ENCODE data around the gene RAB37. TPM values are rescaled to one million over a fixed set of nuclear protein-coding genes. Genes with fewer than 3 reads are reported as not detected.

The RAB37 gene
- total and polyA plus RNA-seq, 2 of the 13 experiments (the other 11 are each of a cell fraction or from before 2014, with no cell fraction given) = 0.91 to 3.7 TPM

DNA sequence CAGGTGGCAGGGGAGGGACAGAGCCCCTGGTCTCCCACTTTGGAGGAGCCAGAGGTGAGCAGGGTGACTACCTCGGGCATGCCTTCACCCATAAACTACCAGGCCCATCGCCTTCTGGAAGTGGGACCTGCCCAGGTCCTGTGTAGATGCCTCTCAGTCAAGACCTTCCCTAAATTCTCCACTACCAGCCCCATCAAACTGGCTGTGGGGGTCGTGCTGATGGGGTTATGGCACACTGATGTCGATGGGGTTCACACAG lies 5.8 kb upstream of the RAB37 start (continued):
- TF ChIP-seq FOXP1 (IDR thresholded peaks at IDR 0.05) (no peak), FOXP1 (CRISPR knock-in tag; IDR thresholded peaks at IDR 0.05) (no peak), NR1H2 (CRISPR knock-in tag; IDR thresholded peaks at IDR 0.05; ENCODE audit: borderline replicate concordance, low read depth) (no peak), ZNF235 (CRISPR knock-in tag; IDR thresholded peaks at IDR 0.05; ENCODE audit: borderline replicate concordance) (no peak), LCORL (IDR thresholded peaks at IDR 0.05) (no peak), LCORL (CRISPR knock-in tag; IDR thresholded peaks at IDR 0.05) (no peak), ZNF431 (CRISPR knock-in tag; IDR thresholded peaks at IDR 0.05; ENCODE audit: borderline replicate concordance, low read depth) (no peak)
- TF ChIP-seq, protein P1, sequence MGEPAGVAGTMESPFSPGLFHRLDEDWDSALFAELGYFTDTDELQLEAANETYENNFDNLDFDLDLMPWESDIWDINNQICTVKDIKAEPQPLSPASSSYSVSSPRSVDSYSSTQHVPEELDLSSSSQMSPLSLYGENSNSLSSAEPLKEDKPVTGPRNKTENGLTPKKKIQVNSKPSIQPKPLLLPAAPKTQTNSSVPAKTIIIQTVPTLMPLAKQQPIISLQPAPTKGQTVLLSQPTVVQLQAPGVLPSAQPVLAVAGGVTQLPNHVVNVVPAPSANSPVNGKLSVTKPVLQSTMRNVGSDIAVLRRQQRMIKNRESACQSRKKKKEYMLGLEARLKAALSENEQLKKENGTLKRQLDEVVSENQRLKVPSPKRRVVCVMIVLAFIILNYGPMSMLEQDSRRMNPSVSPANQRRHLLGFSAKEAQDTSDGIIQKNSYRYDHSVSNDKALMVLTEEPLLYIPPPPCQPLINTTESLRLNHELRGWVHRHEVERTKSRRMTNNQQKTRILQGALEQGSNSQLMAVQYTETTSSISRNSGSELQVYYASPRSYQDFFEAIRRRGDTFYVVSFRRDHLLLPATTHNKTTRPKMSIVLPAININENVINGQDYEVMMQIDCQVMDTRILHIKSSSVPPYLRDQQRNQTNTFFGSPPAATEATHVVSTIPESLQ (CRISPR knock-in tag; conservative IDR thresholded peaks at IDR 0.05) = no peak

- intact Hi-C loops (cut with micrococcal nuclease; ENCODE audit: unreplicated experiment) = no loop called here
- CTCF ChIA-PET (ENCODE audit: low intra/inter-chr PET ratio, low total read pairs) = no interaction called here
- Histone ChIP-seq H3K27ac (ENCODE audit: extremely low read length, insufficient read depth, low read length) (no peak overlapping the region), H3K9me3 (ENCODE audit: low read length) (peaks cover 9% of the 10 kb centered on the region; the same call in 1 of the 2 replicates), H3K4me2 (ENCODE audit: low read depth, low read length) (no peak overlapping the region), H3K4me1 (ENCODE audit: insufficient read depth, low read length) (peaks cover 14% of the 10 kb centered on the region), H3K79me2 (ENCODE audit: insufficient read depth, low read length) (no peaks in the 10 kb centered on the region), H3K36me3 (replicated peaks in 1 of 2; ENCODE audit: control insufficient read depth in 1 of 2, insufficient read depth in 2 of 2, low read length in 2 of 2) (no peaks in the 10 kb centered on the region), H3K9ac (ENCODE audit: insufficient read depth, low read depth, low read length) (no peak overlapping the region), H2AFZ (ENCODE audit: low read length) (no peak overlapping the region), H4K20me1 (ENCODE audit: insufficient read depth, low read length) (no peaks in the 10 kb centered on the region), H3K4me3 (replicated peaks in 1 of 3; ENCODE audit: insufficient read depth in 1 of 3, low read depth in 2 of 3, low read length in 3 of 3) (no peak overlapping the region), H3K27me3 (ENCODE audit: control insufficient read depth in 1 of 2, insufficient read depth in 2 of 2, low read length in 2 of 2) (peaks cover 5 to 42% of the 10 kb centered on the region in 2 experiments; a peak in 4 of 5 replicates)
- WGBS (ENCODE audit: low lambda C conversion rate) = 41% methylated on average over 12 of the region's 12 CpGs
- in situ Hi-C loops (cut with HindIII; ENCODE audit: extremely low pct_ligation_motif_present, low pct_unique_long_range_greater_than_20kb) = no loop called here
- POLR2A ChIA-PET = no interaction called here
- ATAC-seq (no peak), DNase-seq (ENCODE audit: low spot score) (no peak), FAIRE-seq (peak; percentile 4)
- no TSS peak for BruUV-seq (replicated peaks)
- no peak for TF ChIP-seq ARID4A (CRISPR knock-in tag; IDR thresholded peaks at IDR 0.05; ENCODE audit: borderline replicate concordance)
- TF ChIP-seq ZBTB34 (CRISPR knock-in tag; IDR thresholded peaks at IDR 0.05) = no peak
- TF ChIP-seq IRF9 (CRISPR knock-in tag; IDR thresholded peaks at IDR 0.05; ENCODE audit: borderline replicate concordance) = no peak
- TF ChIP-seq NFIC (IDR thresholded peaks at IDR 0.05; ENCODE audit: low read length) = no peak
- no peak for TF ChIP-seq ATF7-NPFF (CRISPR knock-in tag; IDR thresholded peaks at IDR 0.05; ENCODE audit: low read depth)
These were observed 4.8 kb upstream of the RAB37 start for GRCh38 chr17:74732042-74732867.

Measured in HepG2 (cell line).